LNCaP clone FGC (cell line): ENCODE measurements around the gene FBXL22.

ENCODE experiments used
- DNase-seq: peaks from one replicate; pipeline ENCODE4 v3.0.0-alpha.2; 2011; ENCODE audit warnings: low read depth
- H3K4me3 ChIP-seq: 2 replicates; pipeline ENCODE4 v1.5.1; 2011; ENCODE audit warnings: mild to moderate bottlenecking, low read depth, low read length, control low read depth
- CTCF ChIP-seq: IDR thresholded peaks from 2 replicates; pipeline ENCODE4 v1.5.1; 2012; ENCODE audit warnings: mild to moderate bottlenecking; ENCODE audit not compliant: control insufficient read depth, insufficient read depth; ENCODE audit errors: extremely low read depth

FBXL22 gene

GRCh38 chr15:63640146-63640545 is 43.0 kb downstream of the FBXL22 start:
- no peak for DNase-seq
- no peak for TF ChIP-seq CTCF
- H3K4me3 ChIP-seq: no peak overlapping the region
